GM12878 (cell line): ENCODE data around the gene KLHL3.

Experiments used
- ATF2 ChIP-seq: IDR thresholded peaks from 2 replicates; pipeline ENCODE4 v1.6.1; 2012; ENCODE audit warnings: low read length, inconsistent platforms
- CTCF ChIP-seq, 3 experiments: IDR thresholded peaks in 2 of 3; conservative IDR thresholded peaks in 1 of 3; 2 replicates each; pipeline ENCODE4 v1.5.1; 2011; ENCODE audit warnings: low read depth in 3 of 3, low read length in 3 of 3, mild to moderate bottlenecking in 3 of 3, control low read depth in 2 of 3, moderate library complexity in 2 of 3, inconsistent platforms in 1 of 3, mixed read lengths in 1 of 3; ENCODE audit not compliant: control insufficient read depth in 2 of 3, insufficient read depth in 1 of 3; ENCODE audit errors: extremely low read depth in 1 of 3
- ETV6 ChIP-seq, 2 experiments: fragments of 450-650 bp in 1 of 2; IDR thresholded peaks in 1 of 2; conservative IDR thresholded peaks in 1 of 2; 2 replicates each; pipeline ENCODE4 v1.6.1; 2014; ENCODE audit warnings: antibody characterized with exemption in 1 of 2, borderline replicate concordance in 1 of 2, low read depth in 1 of 2, mild to moderate bottlenecking in 1 of 2, moderate library complexity in 1 of 2
- EZH2 ChIP-seq: IDR thresholded peaks from 2 replicates; pipeline ENCODE4 v1.6.1; 2012; ENCODE audit warnings: low read depth, mild to moderate bottlenecking, control low read depth, inconsistent platforms, low read length, borderline replicate concordance; ENCODE audit not compliant: control insufficient read depth
- POLR2A ChIP-seq: IDR thresholded peaks from 2 replicates; pipeline ENCODE4 v1.6.1; 2011; ENCODE audit warnings: low read depth, mild to moderate bottlenecking, low read length
- POLR2AphosphoS5 ChIP-seq: IDR thresholded peaks from 2 replicates; pipeline ENCODE4 v1.6.1; 2011; ENCODE audit warnings: mild to moderate bottlenecking, low read length, inconsistent platforms
- RB1 ChIP-seq: fragments of 450-650 bp; formaldehyde crosslinking; IDR thresholded peaks from 2 replicates; pipeline ENCODE4 v1.6.1; 2017; ENCODE audit warnings: mild to moderate bottlenecking, borderline replicate concordance
- SPI1 ChIP-seq: IDR thresholded peaks from 2 replicates; pipeline ENCODE4 v1.6.1; 2011; ENCODE audit warnings: low read depth, mild to moderate bottlenecking, low read length, moderate library complexity, borderline replicate concordance; ENCODE audit not compliant: insufficient read depth
- ZBTB33 ChIP-seq: fragments of 450-650 bp; IDR thresholded peaks from 2 replicates; pipeline ENCODE4 v1.6.1; 2017; ENCODE audit warnings: mild to moderate bottlenecking
- ZBTB4 ChIP-seq: fragments of 450-650 bp; formaldehyde crosslinking; IDR thresholded peaks from 2 replicates; pipeline ENCODE4 v1.4.0; 2022; ENCODE audit warnings: mild to moderate bottlenecking, moderate library complexity

- TF ChIP-seq RB1 (no peak), ZBTB33 (no peak), SPI1 (no peak), POLR2A (no peak), ETV6 (conservative IDR thresholded peaks at IDR 0.05 in 1 of 2, IDR thresholded peaks at IDR 0.05 in 1 of 2; ENCODE audit: borderline replicate concordance in 1 of 2, low read depth in 1 of 2) (no peak), POLR2AphosphoS5 (no peak), CTCF (IDR thresholded peaks at IDR 0.05 in 2 of 3, conservative IDR thresholded peaks at IDR 0.05 in 1 of 3; ENCODE audit: control insufficient read depth in 2 of 3, extremely low read depth in 1 of 3, insufficient read depth in 1 of 3, low read depth in 3 of 3, low read length in 3 of 3) (no peak), EZH2 (no peak), ATF2 (no peak), ZBTB4 (CRISPR knock-in tag) (no peak)
Observed at GRCh38 chr5:137738947-137739346, 3.1 kb upstream of the KLHL3 start.
